Kidney (tissue), 14 donors: ENCODE data around the gene KNCN. TPM values are rescaled to one million over a fixed set of nuclear protein-coding genes. Genes with fewer than 3 reads are reported as not detected.

Experiments used
- DNase-seq, 5 donors: peaks; one replicate each; pipeline ENCODE4 v3.0.0-alpha.2; 2013 to 2020
- FAIRE-seq: peaks from 2 replicates; lab custom pipeline; 2012; peaks lifted over from hg19 to GRCh38; lab: Jason Lieb, UNC
- H3K27ac ChIP-seq, 2 donors: one replicate each; pipeline ENCODE4 v1.7.0; 2013; ENCODE audit warnings: low read depth in 2 of 2, low read length in 2 of 2, inconsistent platforms in 1 of 2
- H3K27me3 ChIP-seq: one replicate; pipeline ENCODE4 v1.7.1; 2013; ENCODE audit warnings: low read length, inconsistent platforms; ENCODE audit not compliant: control insufficient read depth, insufficient read depth
- H3K36me3 ChIP-seq, 3 donors: one replicate each; pipeline versions ENCODE4 v1.7.0 to v1.7.1; 2013; ENCODE audit warnings: low read length in 3 of 3, control low read depth in 1 of 3, inconsistent platforms in 1 of 3; ENCODE audit not compliant: insufficient read depth in 3 of 3, control insufficient read depth in 2 of 3
- H3K4me1 ChIP-seq, 3 donors: one replicate each; pipeline versions ENCODE4 v1.7.0 to v1.7.1; 2013; ENCODE audit warnings: low read length in 3 of 3, inconsistent platforms in 1 of 3, low read depth in 1 of 3; ENCODE audit not compliant: control insufficient read depth in 2 of 3, insufficient read depth in 2 of 3
- H3K4me3 ChIP-seq, 3 donors: one replicate each; pipeline versions ENCODE4 v1.7.0 to v1.8.1; 2013; ENCODE audit warnings: low read length in 3 of 3, control low read depth in 1 of 3, inconsistent platforms in 1 of 3
- H3K9ac ChIP-seq, 3 donors: one replicate each; pipeline versions ENCODE4 v1.7.0 to v1.7.1; 2013; ENCODE audit warnings: low read length in 3 of 3, control low read depth in 1 of 3, inconsistent platforms in 1 of 3
- H3K9me3 ChIP-seq, 3 donors: one replicate each; pipeline versions ENCODE4 v1.7.0 to v1.7.1; 2013; ENCODE audit warnings: low read length in 3 of 3, control low read depth in 1 of 3, inconsistent platforms in 1 of 3; ENCODE audit not compliant: control insufficient read depth in 2 of 3, insufficient read depth in 1 of 3
- intact Hi-C: fragments of 100-400 bp; cut with DNase I; formaldehyde crosslinking; loops from one replicate; pipeline ENCODE4 v1.11.1; 2022
- polyA plus RNA-seq: library from polyadenylated mRNA; stranded (reverse); fragments of 350-450 nt; fragmentation: Illumina TruSeq; extraction: RNeasy Lipid Tissue Mini Kit (QIAGEN cat#74804); gene quantifications from one replicate; pipeline ENCODE4 v1.2.3, GENCODE V29; 2014; ENCODE audit warnings: low read depth, low replicate concordance; ENCODE audit not compliant: insufficient read depth
- total RNA-seq: library from RNA; stranded (reverse); fragmentation: NEBNext Ultra II Directional; extraction: Animal tissue kit (Norgen Biotek cat#: 25700); gene quantifications from one replicate; pipeline ENCODE4 v1.2.1, GENCODE V29; 2021
- TF ChIP-seq, protein P1 (sequence below): IDR thresholded peaks from 3 replicates; pipeline ENCODE4 v1.5.1; 2012; ENCODE audit warnings: mild to moderate bottlenecking, moderate library complexity, borderline replicate concordance; ENCODE audit not compliant: insufficient read depth; ENCODE audit errors: extremely low read depth
- donor health status: control.
- donor health status: control.
- donor health status: control.
- donor health status: control.
- donor health status: control.
- donor health status: DM: yes; HTN: yes; CAD: no.
- donor health status: Normal renal cell carcinoma (clear cell type).

Gene KNCN
- total and polyA plus RNA-seq, 2 donors from 2014 or later = not detected

DNA sequence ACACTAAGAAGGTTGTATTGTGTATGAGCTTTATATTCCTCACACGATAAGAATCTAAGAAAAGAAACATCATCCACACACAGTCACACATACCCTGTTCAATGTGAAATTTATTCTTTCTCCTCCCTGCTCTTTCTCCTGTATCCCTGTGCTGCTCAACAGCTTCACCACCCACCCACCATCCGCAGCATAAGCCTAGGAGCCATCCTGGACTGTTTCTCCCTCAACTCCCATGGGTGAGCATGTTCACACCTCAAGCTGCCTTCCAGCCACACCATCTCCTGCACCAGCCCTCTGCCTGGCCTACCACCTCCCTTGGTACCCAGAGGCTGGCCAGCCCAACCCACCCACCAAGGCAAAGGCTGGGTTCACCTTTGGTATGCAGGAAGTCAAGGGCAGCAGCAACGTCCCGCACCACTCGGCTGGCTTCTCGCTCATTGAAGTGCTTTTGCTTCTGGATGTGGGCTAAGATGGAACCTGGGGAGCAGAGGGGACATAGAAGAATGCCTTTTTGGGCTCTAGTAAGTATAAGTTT, 20.3 kb upstream of the KNCN start:
- Histone ChIP-seq H3K36me3 (peaks cover 0 to 7% (median 5%) of the 10 kb centered on the region in 3 donors), H3K27ac (no peak overlapping the region), H3K27me3 (no peaks in the 10 kb centered on the region), H3K4me3 (no peak overlapping the region), H3K4me1 (peaks cover 0 to 2% (median 0%) of the 10 kb centered on the region in 3 donors), H3K9ac (no peak overlapping the region), H3K9me3 (no peaks in the 10 kb centered on the region)
- TF ChIP-seq, protein P1, sequence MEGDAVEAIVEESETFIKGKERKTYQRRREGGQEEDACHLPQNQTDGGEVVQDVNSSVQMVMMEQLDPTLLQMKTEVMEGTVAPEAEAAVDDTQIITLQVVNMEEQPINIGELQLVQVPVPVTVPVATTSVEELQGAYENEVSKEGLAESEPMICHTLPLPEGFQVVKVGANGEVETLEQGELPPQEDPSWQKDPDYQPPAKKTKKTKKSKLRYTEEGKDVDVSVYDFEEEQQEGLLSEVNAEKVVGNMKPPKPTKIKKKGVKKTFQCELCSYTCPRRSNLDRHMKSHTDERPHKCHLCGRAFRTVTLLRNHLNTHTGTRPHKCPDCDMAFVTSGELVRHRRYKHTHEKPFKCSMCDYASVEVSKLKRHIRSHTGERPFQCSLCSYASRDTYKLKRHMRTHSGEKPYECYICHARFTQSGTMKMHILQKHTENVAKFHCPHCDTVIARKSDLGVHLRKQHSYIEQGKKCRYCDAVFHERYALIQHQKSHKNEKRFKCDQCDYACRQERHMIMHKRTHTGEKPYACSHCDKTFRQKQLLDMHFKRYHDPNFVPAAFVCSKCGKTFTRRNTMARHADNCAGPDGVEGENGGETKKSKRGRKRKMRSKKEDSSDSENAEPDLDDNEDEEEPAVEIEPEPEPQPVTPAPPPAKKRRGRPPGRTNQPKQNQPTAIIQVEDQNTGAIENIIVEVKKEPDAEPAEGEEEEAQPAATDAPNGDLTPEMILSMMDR = no peak
- FAIRE-seq (no peak), DNase-seq (no peak)
- intact Hi-C loops = no loop called here

DNA sequence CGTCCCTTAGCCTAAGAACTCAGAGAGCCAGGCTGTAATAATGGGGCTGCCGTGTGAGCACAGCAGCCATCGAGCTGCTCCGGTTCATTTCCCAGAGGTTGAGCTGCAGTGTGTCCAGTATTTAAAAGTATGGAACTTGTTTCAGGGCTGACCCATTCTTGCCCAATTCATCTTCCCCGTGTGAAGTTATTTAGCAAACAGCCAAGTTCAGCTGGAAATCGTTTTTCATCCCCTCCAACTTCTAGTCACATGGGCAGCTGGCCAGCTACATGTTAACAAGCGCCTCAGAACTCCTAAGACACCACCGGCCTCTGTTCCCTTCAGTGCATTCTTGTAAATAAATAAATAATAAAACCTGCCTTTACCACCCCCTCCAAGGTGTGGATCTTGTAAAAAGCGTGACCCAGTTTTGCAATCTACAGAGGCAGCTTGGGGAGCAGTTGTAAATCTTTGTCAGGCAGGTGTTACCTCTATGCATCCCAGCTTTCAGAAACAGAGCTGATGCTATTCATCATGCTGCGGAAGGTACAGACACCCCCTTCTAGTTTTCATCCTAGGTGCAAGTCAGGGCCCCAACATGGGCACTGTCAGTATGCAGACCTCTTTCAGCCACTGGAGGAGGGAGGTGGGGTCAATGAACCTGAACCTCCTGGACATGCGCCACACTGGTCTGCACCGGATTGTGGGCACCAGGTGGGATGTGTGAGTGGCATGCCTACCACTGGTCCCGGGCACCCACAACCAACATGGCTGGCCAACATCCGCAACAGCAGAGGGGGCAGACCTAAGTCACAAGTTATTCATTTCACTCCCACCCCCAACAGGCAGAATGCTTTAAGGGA, 18.7 kb upstream of the KNCN start:
- Histone ChIP-seq H3K27ac (no peak overlapping the region), H3K36me3 (peaks cover 0 to 7% (median 3%) of the 10 kb centered on the region in 3 donors), H3K4me3 (no peak overlapping the region), H3K27me3 (no peaks in the 10 kb centered on the region), H3K9ac (no peak overlapping the region), H3K9me3 (no peaks in the 10 kb centered on the region), H3K4me1 (peaks cover 0 to 2% (median 0%) of the 10 kb centered on the region in 3 donors)
- FAIRE-seq (no peak), DNase-seq (peak in 3 of 5 donors; percentile 39 to 87 (median 55))
- TF ChIP-seq, protein P1 = no peak
- intact Hi-C loops = no loop called here

DNA sequence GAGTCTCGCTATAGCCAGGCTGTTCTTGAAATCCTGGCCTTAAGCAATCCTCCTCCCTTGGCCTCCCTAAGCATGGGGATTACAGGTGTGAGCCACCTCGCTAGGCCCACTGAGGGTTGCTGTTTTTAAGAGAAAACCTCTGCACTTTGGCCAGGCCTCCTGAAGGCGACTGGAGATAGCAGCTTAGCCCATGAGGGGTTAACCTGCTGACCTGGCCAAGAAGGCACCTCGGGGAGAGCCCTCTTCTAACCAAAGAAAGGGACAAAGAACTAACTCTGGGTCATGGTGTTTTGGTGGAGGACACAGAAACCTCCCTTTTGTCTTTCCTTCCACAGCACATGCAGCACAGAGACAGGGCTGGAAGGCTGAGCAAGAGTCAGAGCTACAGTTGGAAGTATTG, 17.7 kb upstream of the KNCN start:
- intact Hi-C loops = no loop called here
- no peaks in the 10 kb centered on the region for H3K27me3 ChIP-seq
- H3K4me3 ChIP-seq = no peak overlapping the region
- no peak overlapping the region for H3K27ac ChIP-seq
- FAIRE-seq = no peak
- TF ChIP-seq, protein P1 = no peak
- peaks cover 0 to 12% (median 6%) of the 10 kb centered on the region in 3 donors for H3K36me3 ChIP-seq
- no peak overlapping the region for H3K9ac ChIP-seq
- peaks cover 0 to 2% (median 0%) of the 10 kb centered on the region in 3 donors for H3K4me1 ChIP-seq
- DNase-seq = no peak
- H3K9me3 ChIP-seq = no peaks in the 10 kb centered on the region
